ES-I3 (cell line): ENCODE data around the gene CNDP2.
A peak's percentile ranks its signal among the peaks of the same experiment; 100 is the strongest.

Experiments used
- H3K36me3 ChIP-seq: 2 replicates; pipeline ENCODE4 v1.6.1; 2013; ENCODE audit warnings: mild to moderate bottlenecking, low read length, control low read depth, moderate library complexity; ENCODE audit not compliant: insufficient read depth
- H3K4me1 ChIP-seq: 2 replicates; pipeline ENCODE4 v1.6.1; 2013; ENCODE audit warnings: mild to moderate bottlenecking, control low read depth, low read length; ENCODE audit not compliant: insufficient read depth
- H3K9ac ChIP-seq: 2 replicates; pipeline ENCODE4 v1.6.1; 2013; ENCODE audit warnings: low read depth, mild to moderate bottlenecking, low read length, moderate library complexity
- H3K9me3 ChIP-seq: 2 replicates; pipeline ENCODE4 v1.6.1; 2013; ENCODE audit warnings: mild to moderate bottlenecking, low read length, moderate library complexity; ENCODE audit not compliant: control insufficient read depth, insufficient read depth

Gene CNDP2

GRCh38 chr18:74457725-74458421 lies 38.3 kb upstream of the CNDP2 start:
- Histone ChIP-seq H3K36me3 (no peaks in the 10 kb centered on the region), H3K4me1 (no peaks in the 10 kb centered on the region), H3K9ac (peak overlapping the region; percentile 42; the same call in 1 of the 2 replicates), H3K9me3 (no peaks in the 10 kb centered on the region)

- H3K9me3 ChIP-seq, result no peaks in the 10 kb centered on the region
- no peaks in the 10 kb centered on the region for H3K36me3 ChIP-seq
- H3K4me1 ChIP-seq, result no peaks in the 10 kb centered on the region
- H3K9ac ChIP-seq, result no peak overlapping the region
Measured at GRCh38 chr18:74459889-74460288, 36.3 kb upstream of the CNDP2 start.

GRCh38 chr18:74460825-74461224 lies 35.3 kb upstream of the CNDP2 start:
- no peaks in the 10 kb centered on the region for H3K9me3 ChIP-seq
- H3K4me1 ChIP-seq, result no peaks in the 10 kb centered on the region
- no peaks in the 10 kb centered on the region for H3K36me3 ChIP-seq
- no peak overlapping the region for H3K9ac ChIP-seq

GRCh38 chr18:74463254-74463653 lies 32.9 kb upstream of the CNDP2 start:
- H3K9me3 ChIP-seq, result no peaks in the 10 kb centered on the region
- H3K36me3 ChIP-seq, result no peaks in the 10 kb centered on the region
- no peaks in the 10 kb centered on the region for H3K4me1 ChIP-seq
- no peak overlapping the region for H3K9ac ChIP-seq

GRCh38 chr18:74463983-74464382 lies 32.2 kb upstream of the CNDP2 start:
- no peaks in the 10 kb centered on the region for H3K4me1 ChIP-seq
- no peaks in the 10 kb centered on the region for H3K36me3 ChIP-seq
- H3K9me3 ChIP-seq, result no peaks in the 10 kb centered on the region
- no peak overlapping the region for H3K9ac ChIP-seq

- no peaks in the 10 kb centered on the region for H3K4me1 ChIP-seq
- no peak overlapping the region for H3K9ac ChIP-seq
- no peaks in the 10 kb centered on the region for H3K36me3 ChIP-seq
- H3K9me3 ChIP-seq, result peaks cover 3% of the 10 kb centered on the region; the same call in 1 of the 2 replicates
Measured at GRCh38 chr18:74465775-74466174, 30.4 kb upstream of the CNDP2 start.

- no peak overlapping the region for H3K9ac ChIP-seq
- peaks cover 6% of the 10 kb centered on the region; the same call in 1 of the 2 replicates for H3K9me3 ChIP-seq
- H3K36me3 ChIP-seq, result no peaks in the 10 kb centered on the region
- H3K4me1 ChIP-seq, result no peaks in the 10 kb centered on the region
Measured at GRCh38 chr18:74468547-74469061, 27.6 kb upstream of the CNDP2 start.

- no peaks in the 10 kb centered on the region for H3K4me1 ChIP-seq
- H3K9ac ChIP-seq, result no peak overlapping the region
- H3K36me3 ChIP-seq, result no peaks in the 10 kb centered on the region
- peaks cover 6% of the 10 kb centered on the region; the same call in 1 of the 2 replicates for H3K9me3 ChIP-seq
Measured at GRCh38 chr18:74472312-74472711, 23.9 kb upstream of the CNDP2 start.

GRCh38 chr18:74473976-74474640 lies 22.1 kb upstream of the CNDP2 start:
- H3K9me3 ChIP-seq, result peaks cover 6% of the 10 kb centered on the region; the same call in 1 of the 2 replicates
- H3K4me1 ChIP-seq, result no peaks in the 10 kb centered on the region
- no peaks in the 10 kb centered on the region for H3K36me3 ChIP-seq
- no peak overlapping the region for H3K9ac ChIP-seq

GRCh38 chr18:74476140-74476539 lies 20.0 kb upstream of the CNDP2 start:
- H3K9me3 ChIP-seq, result peaks cover 3% of the 10 kb centered on the region; the same call in 1 of the 2 replicates
- H3K9ac ChIP-seq, result no peak overlapping the region
- no peaks in the 10 kb centered on the region for H3K4me1 ChIP-seq
- no peaks in the 10 kb centered on the region for H3K36me3 ChIP-seq

GRCh38 chr18:74477771-74478170 lies 18.4 kb upstream of the CNDP2 start:
- H3K36me3 ChIP-seq, result no peaks in the 10 kb centered on the region
- no peak overlapping the region for H3K9ac ChIP-seq
- H3K9me3 ChIP-seq, result no peaks in the 10 kb centered on the region
- H3K4me1 ChIP-seq, result no peaks in the 10 kb centered on the region

- Histone ChIP-seq H3K4me1 (no peaks in the 10 kb centered on the region), H3K9ac (no peak overlapping the region), H3K36me3 (no peaks in the 10 kb centered on the region), H3K9me3 (no peaks in the 10 kb centered on the region)
Measured at GRCh38 chr18:74478316-74478715, 17.8 kb upstream of the CNDP2 start.

GRCh38 chr18:74478880-74479279 lies 17.3 kb upstream of the CNDP2 start:
- no peaks in the 10 kb centered on the region for H3K4me1 ChIP-seq
- no peaks in the 10 kb centered on the region for H3K9me3 ChIP-seq
- H3K9ac ChIP-seq, result no peak overlapping the region
- no peaks in the 10 kb centered on the region for H3K36me3 ChIP-seq

GRCh38 chr18:74479486-74480148 lies 16.5 kb upstream of the CNDP2 start:
- Histone ChIP-seq H3K9me3 (no peaks in the 10 kb centered on the region), H3K4me1 (no peaks in the 10 kb centered on the region), H3K9ac (no peak overlapping the region), H3K36me3 (no peaks in the 10 kb centered on the region)
